AG04449 (cell line): Measurements from ENCODE around the gene PHF23.
A peak's percentile ranks its signal among the peaks of the same experiment; 100 is the strongest.

Experiments
- CTCF ChIA-PET: fragments of 350-600 bp; formaldehyde crosslinking; extraction: SDS; loops from one replicate; lab custom pipeline; 2021; ENCODE audit warnings: antibody characterized with exemption; lab: Yijun Ruan, JAX
- POLR2A ChIA-PET: fragments of 400-600, 350-600 bp; formaldehyde crosslinking; extraction: SDS; loops from one replicate; lab custom pipeline; 2020; ENCODE audit warnings: antibody characterized with exemption, inconsistent platforms; lab: Yijun Ruan, JAX
- DNase-seq: peaks from one replicate; pipeline ENCODE4 v3.0.0-alpha.2; 2010; ENCODE audit warnings: low read depth, low spot score
- H3K4me3 ChIP-seq: 2 replicates; pipeline ENCODE4 v1.5.1; 2011; ENCODE audit warnings: low read depth, mild to moderate bottlenecking, control low read depth, low read length
- TF ChIP-seq, protein P1 (sequence below): IDR thresholded peaks from one replicate; pipeline ENCODE4 v1.5.1; 2011; ENCODE audit warnings: mild to moderate bottlenecking, moderate library complexity, low read length, control low read depth, inconsistent platforms; ENCODE audit not compliant: insufficient read depth; ENCODE audit errors: missing control alignments

PHF23 gene

GRCh38 chr17:7237266-7237760 is 1.9 kb downstream of the PHF23 start:
- DNase-seq, result no peak
- CTCF ChIA-PET, result interaction anchor here (1.2 to 1.5 kb wide), 2 partner anchors 17 to 191 kb away, joined by 3 read pairs; no protein-coding TSS in a partner anchor
- peak overlapping the region; percentile 84 for H3K4me3 ChIP-seq
- TF ChIP-seq, protein P1, sequence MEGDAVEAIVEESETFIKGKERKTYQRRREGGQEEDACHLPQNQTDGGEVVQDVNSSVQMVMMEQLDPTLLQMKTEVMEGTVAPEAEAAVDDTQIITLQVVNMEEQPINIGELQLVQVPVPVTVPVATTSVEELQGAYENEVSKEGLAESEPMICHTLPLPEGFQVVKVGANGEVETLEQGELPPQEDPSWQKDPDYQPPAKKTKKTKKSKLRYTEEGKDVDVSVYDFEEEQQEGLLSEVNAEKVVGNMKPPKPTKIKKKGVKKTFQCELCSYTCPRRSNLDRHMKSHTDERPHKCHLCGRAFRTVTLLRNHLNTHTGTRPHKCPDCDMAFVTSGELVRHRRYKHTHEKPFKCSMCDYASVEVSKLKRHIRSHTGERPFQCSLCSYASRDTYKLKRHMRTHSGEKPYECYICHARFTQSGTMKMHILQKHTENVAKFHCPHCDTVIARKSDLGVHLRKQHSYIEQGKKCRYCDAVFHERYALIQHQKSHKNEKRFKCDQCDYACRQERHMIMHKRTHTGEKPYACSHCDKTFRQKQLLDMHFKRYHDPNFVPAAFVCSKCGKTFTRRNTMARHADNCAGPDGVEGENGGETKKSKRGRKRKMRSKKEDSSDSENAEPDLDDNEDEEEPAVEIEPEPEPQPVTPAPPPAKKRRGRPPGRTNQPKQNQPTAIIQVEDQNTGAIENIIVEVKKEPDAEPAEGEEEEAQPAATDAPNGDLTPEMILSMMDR, result no peak
- POLR2A ChIA-PET, result interaction anchor here (0.6 to 3.1 kb wide), 3 partner anchors 17 to 124 kb away, joined by 3 to 23 read pairs (median 3); partner anchors contain the start of genes ACADVL and DLG4

DNA sequence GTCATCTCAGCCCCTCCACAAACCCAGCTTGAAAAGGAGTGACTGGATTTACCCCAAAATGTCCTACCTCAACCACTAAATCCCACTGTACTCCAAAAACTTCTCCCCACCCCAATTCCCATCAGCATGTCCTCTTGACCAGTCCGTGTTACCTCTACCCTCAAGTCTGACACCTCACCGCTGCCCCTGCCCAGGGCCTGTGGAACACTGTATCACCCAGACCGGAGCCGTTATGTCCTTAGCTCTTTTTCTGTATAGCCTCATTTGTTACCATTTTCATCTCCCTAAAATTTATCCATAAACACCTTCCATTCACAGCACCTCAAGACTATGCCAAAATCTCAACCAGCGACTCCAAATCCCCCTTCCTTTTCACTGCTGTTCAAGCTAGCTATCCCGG is 2.4 kb downstream of the PHF23 start:
- POLR2A ChIA-PET, result interaction anchor here (0.7 kb wide), 2 partner anchors 16 to 22 kb away, joined by 3 read pairs; no protein-coding TSS in a partner anchor
- CTCF ChIA-PET, result interaction anchor here (1.2 to 1.5 kb wide), 2 partner anchors 16 to 191 kb away, joined by 3 read pairs; no protein-coding TSS in a partner anchor
- no peak for DNase-seq
- TF ChIP-seq, protein P1, result no peak
- H3K4me3 ChIP-seq, result peak overlapping the region; percentile 84; the same call in 1 of the 2 replicates

GRCh38 chr17:7235693-7236665 is 3.3 kb downstream of the PHF23 start:
- no peak overlapping the region; the same call in 1 of the 2 replicates for H3K4me3 ChIP-seq
- CTCF ChIA-PET, result interaction anchor here (1.2 to 1.5 kb wide), 2 partner anchors 15 to 190 kb away, joined by 3 read pairs; no protein-coding TSS in a partner anchor
- TF ChIP-seq, protein P1, result no peak
- POLR2A ChIA-PET, result interaction anchor here (0.7 to 5.2 kb wide), 2 partner anchors 14 to 16 kb away, joined by 3 to 82 read pairs; partner anchors contain the start of genes ACADVL and DLG4
- DNase-seq, result no peak

GRCh38 chr17:7234083-7234951 is 4.9 kb downstream of the PHF23 start, which contains the start of gene DVL2:
TSS of gene DVL2 (minus strand) at chr17:7234517. CDS start at chr17:7234262, 255 bp downstream.
- ChIA-PET CTCF (interaction anchor here (0.7 kb wide), 1 partner anchor 14 kb away, joined by 5 read pairs; no protein-coding TSS in a partner anchor), POLR2A (interaction anchor here (1.0 to 5.2 kb wide), 3 partner anchors 8 to 19 kb away, joined by 3 to 82 read pairs (median 3); partner anchors contain the start of genes ACADVL, DLG4 and GABARAP)
- peak within 1 kb of the TSS; percentile 84 for H3K4me3 ChIP-seq
- DNase-seq, result no peak
- TF ChIP-seq, protein P1, result no peak

DNA sequence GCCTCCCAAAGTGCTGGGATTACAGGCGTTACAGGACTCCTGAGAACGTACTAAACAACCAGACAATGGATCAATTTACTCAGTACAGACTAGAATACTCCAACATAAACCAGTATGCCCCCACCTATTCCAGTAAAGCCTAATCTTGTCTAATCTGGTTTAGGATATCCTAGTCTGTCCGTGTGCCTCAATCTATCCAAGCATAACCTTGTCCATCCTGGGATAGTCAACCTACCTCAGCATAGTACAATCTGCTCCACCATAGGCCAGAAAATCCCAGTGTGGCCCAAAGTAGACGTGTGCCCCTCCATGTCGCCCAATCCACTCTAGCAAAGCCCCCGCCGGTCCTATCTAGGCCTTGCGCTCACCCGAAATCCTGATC is 5.6 kb downstream of the PHF23 start:
- H3K4me3 ChIP-seq, result peak overlapping the region; percentile 84
- ChIA-PET CTCF (interaction anchor here (1.3 kb wide), 1 partner anchor 12 kb away, joined by 4 read pairs; no protein-coding TSS in a partner anchor), POLR2A (interaction anchor here (1.0 to 5.2 kb wide), 3 partner anchors 9 to 18 kb away, joined by 3 to 82 read pairs (median 3); partner anchors contain the start of genes ACADVL, DLG4 and GABARAP)
- DNase-seq, result no peak
- TF ChIP-seq, protein P1, result no peak
